ENCODE data around the gene CCNL2. TPM values are rescaled to one million over a fixed set of nuclear protein-coding genes. Genes with fewer than 3 reads are reported as not detected.
A peak's percentile ranks its signal among the peaks of the same experiment; 100 is the strongest.

The CCNL2 gene
- total and polyA plus RNA-seq, 2 of the 13 experiments (the other 11 are each of a cell fraction or from before 2014, with no cell fraction given), result 105 to 340 TPM

- no peak for TF ChIP-seq SP140L (CRISPR knock-in tag; IDR thresholded peaks at IDR 0.05; ENCODE audit: borderline replicate concordance)
- peak; percentile 38; the same call in 1 of the 2 replicates for TF ChIP-seq PHF8 (CRISPR knock-in tag; IDR thresholded peaks at IDR 0.05)
- TF ChIP-seq SMARCE1 (IDR thresholded peaks at IDR 0.05; ENCODE audit: borderline replicate concordance), result no peak
- no peak for TF ChIP-seq ZNF142 (CRISPR knock-in tag; IDR thresholded peaks at IDR 0.05)
- TF ChIP-seq ZNF616 (CRISPR knock-in tag; IDR thresholded peaks at IDR 0.05; ENCODE audit: low read depth), result no peak
- no peak for TF ChIP-seq KAT2B (IDR thresholded peaks at IDR 0.05; ENCODE audit: borderline replicate concordance, low read depth, low read length)
- TF ChIP-seq YY1 (IDR thresholded peaks at IDR 0.05; ENCODE audit: insufficient read depth, insufficient replicate concordance, low read depth, low read length), result peak; percentile 76
- no peak for TF ChIP-seq FOXA1 (IDR thresholded peaks at IDR 0.05)
- no peak for TF ChIP-seq FOXA1 (CRISPR knock-in tag; IDR thresholded peaks at IDR 0.05)
- 0 out of 2 replicates have a peak, but pooled peaks have one; percentile 21 for TF ChIP-seq KAT8 (CRISPR knock-in tag; IDR thresholded peaks at IDR 0.05)
- no peak for TF ChIP-seq NR2F1 (CRISPR knock-in tag; IDR thresholded peaks at IDR 0.05)
- no peak for TF ChIP-seq PAX8 (CRISPR knock-in tag; IDR thresholded peaks at IDR 0.05; ENCODE audit: borderline replicate concordance)
- 0 out of 2 replicates have a peak, but pooled peaks have one; percentile 33 for TF ChIP-seq MEIS1 (CRISPR knock-in tag; IDR thresholded peaks at IDR 0.05; ENCODE audit: borderline replicate concordance)
- no peak for TF ChIP-seq HIVEP1 (CRISPR knock-in tag; IDR thresholded peaks at IDR 0.05)
- TF ChIP-seq SKIL (CRISPR knock-in tag; IDR thresholded peaks at IDR 0.05; ENCODE audit: borderline replicate concordance), result peak; percentile 55; the same call in 1 of the 2 replicates
- TF ChIP-seq DMAP1 (CRISPR knock-in tag; IDR thresholded peaks at IDR 0.05), result peak; percentile 37; the same call in 1 of the 2 replicates
- no peak for TF ChIP-seq TBL1XR1 (IDR thresholded peaks at IDR 0.05; ENCODE audit: borderline replicate concordance, low read length, partially characterized antibody)
- no peak for TF ChIP-seq ZNF180 (CRISPR knock-in tag; IDR thresholded peaks at IDR 0.05; ENCODE audit: borderline replicate concordance, low read depth)
- no peak for TF ChIP-seq SP4 (CRISPR knock-in tag; IDR thresholded peaks at IDR 0.05)
- no peak for TF ChIP-seq TOPORS (CRISPR knock-in tag; IDR thresholded peaks at IDR 0.05)
- no peak for TF ChIP-seq PAWR (CRISPR knock-in tag; IDR thresholded peaks at IDR 0.05; ENCODE audit: borderline replicate concordance)
- no peak for TF ChIP-seq PLRG1 (conservative IDR thresholded peaks at IDR 0.05)
- TF ChIP-seq THAP11 (CRISPR knock-in tag; IDR thresholded peaks at IDR 0.05), result peak; percentile 19; the same call in 1 of the 2 replicates
- no peak for TF ChIP-seq ZNF746 (CRISPR knock-in tag; IDR thresholded peaks at IDR 0.05)
- TF ChIP-seq ZNF775 (CRISPR knock-in tag; IDR thresholded peaks at IDR 0.05; ENCODE audit: borderline replicate concordance), result no peak
Measured at GRCh38 chr1:1361982-1362423, 37.1 kb downstream of the CCNL2 start (continued).
